HFFc6 (cell line): Measurements from ENCODE around the gene RANBP1. TPM values are rescaled to one million over a fixed set of nuclear protein-coding genes. Genes with fewer than 3 reads are reported as not detected.

ENCODE experiments used
- DNase-seq: peaks from one replicate; pipeline ENCODE4 v3.0.0-alpha.2; 2018
- H3K27ac Mint-ChIP-seq: 2 replicates; pipeline ENCODE4 v1.8.0; 2020; ENCODE audit warnings: mild to moderate bottlenecking, mixed read lengths
- H3K27me3 Mint-ChIP-seq: 2 replicates; pipeline ENCODE4 v1.8.0; 2021; ENCODE audit warnings: mild to moderate bottlenecking, moderate library complexity, mixed read lengths; ENCODE audit not compliant: insufficient read depth
- H3K36me3 Mint-ChIP-seq: 2 replicates; pipeline ENCODE4 v1.8.0; 2021; ENCODE audit warnings: low read depth, mixed read lengths
- H3K4me1 Mint-ChIP-seq: 2 replicates; pipeline ENCODE4 v1.8.0; 2020; ENCODE audit warnings: low read depth, mixed read lengths
- H3K4me3 Mint-ChIP-seq: 2 replicates; pipeline ENCODE4 v1.8.0; 2020; ENCODE audit warnings: mild to moderate bottlenecking, moderate library complexity, mixed read lengths
- H3K9me3 Mint-ChIP-seq: 2 replicates; pipeline ENCODE4 v1.8.0; 2020; ENCODE audit warnings: mild to moderate bottlenecking, mixed read lengths
- CTCF ChIP-seq: fragments of 200-600 bp; sonication (generic); IDR thresholded peaks from 2 replicates; pipeline ENCODE4 v1.5.0; 2021; ENCODE audit warnings: antibody characterized with exemption, mild to moderate bottlenecking
- total RNA-seq, 6 experiments: library from RNA; stranded (reverse); fragmentation: NEBNext Ultra II Directional; extraction: Animal tissue kit (Norgen Biotek cat#: 25700); gene quantifications; 2 replicates in 1 of 6; 3 replicates in 5 of 6; pipeline ENCODE4 v1.2.3, GENCODE V29; 2021

RANBP1 gene
- total RNA-seq, 6 experiments from 2014 or later, result 177 to 231 (median 226) TPM

DNA sequence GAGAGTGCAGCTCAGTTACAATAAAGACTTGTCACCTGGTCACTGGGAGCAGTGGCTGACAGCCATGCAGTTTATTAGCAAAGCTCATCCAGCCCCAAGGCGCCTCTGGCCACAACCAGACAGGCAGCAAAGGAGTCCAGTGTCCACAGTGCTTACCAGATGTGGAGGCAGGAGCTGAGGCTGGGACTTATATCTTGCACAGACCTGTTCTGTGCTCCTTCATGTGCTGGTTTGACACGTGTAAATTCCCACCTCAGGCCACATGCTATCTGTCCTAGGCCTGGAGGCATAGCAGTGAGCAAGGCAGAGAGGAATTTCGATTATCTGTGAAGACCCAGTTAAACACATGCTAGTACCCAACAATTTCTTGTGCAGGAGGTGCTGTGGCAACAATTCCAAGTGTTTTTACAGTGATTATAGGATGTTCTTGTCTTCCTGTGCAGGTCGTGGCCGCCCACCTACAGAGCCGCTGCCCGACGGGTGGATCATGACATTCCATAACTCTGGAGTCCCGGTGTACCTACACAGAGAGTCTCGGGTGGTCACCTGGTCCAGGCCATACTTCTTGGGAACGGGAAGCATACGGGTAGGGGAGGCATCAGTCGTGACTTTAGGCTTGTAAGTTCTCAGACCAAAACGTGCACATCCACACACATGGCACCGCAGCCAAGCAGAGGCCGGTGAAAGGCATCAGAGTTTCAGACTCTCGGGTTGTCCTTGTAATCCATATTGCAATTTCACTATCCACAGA lies 26.5 kb upstream of the RANBP1 start:
- Mint-ChIP-seq H3K4me1 (peaks cover 23% of the 10 kb centered on the region), H3K4me3 (no peak overlapping the region), H3K36me3 (peaks cover 61% of the 10 kb centered on the region), H3K27ac (peak overlapping the region; percentile 38), H3K9me3 (no peaks in the 10 kb centered on the region), H3K27me3 (no peaks in the 10 kb centered on the region; the same call in 1 of the 2 replicates)
- TF ChIP-seq CTCF, result no peak
- no peak for DNase-seq

- H3K9me3 Mint-ChIP-seq, result no peaks in the 10 kb centered on the region
- peaks cover 61% of the 10 kb centered on the region for H3K36me3 Mint-ChIP-seq
- peak; percentile 54 for DNase-seq
- no peaks in the 10 kb centered on the region; the same call in 1 of the 2 replicates for H3K27me3 Mint-ChIP-seq
- H3K4me1 Mint-ChIP-seq, result peaks cover 19% of the 10 kb centered on the region
- H3K4me3 Mint-ChIP-seq, result no peak overlapping the region
- H3K27ac Mint-ChIP-seq, result peak overlapping the region; percentile 59
- no peak for TF ChIP-seq CTCF
These were observed 25.8 kb upstream of the RANBP1 start for GRCh38 chr22:20089977-20090729.

DNA sequence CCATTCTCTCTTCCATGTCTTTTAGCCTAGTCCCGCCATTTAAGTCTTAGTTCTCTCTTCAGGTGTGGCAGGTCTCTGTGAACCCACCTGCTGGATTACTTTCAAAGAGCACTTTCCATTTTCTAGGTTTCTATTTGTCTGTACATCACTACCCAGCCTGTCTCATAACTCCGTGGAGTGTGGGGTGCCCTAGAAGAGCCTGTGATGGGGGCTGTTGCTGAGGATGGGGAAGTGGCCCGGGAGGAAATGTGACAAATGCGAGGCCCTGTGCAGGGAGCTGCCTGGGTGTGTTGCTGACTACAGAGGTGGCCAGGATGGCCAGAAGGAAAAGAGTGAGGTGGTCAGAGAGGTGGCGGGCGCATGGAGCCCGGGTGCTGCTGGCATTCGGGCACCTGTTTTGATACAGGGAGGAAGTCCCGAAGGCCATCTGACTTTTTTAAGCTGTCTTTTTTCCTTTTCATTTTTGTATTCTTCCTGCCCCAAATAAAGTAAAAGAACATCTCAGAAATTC lies 25.1 kb upstream of the RANBP1 start:
- Mint-ChIP-seq H3K9me3 (no peaks in the 10 kb centered on the region), H3K4me3 (no peak overlapping the region), H3K27ac (peak overlapping the region; percentile 59), H3K27me3 (no peaks in the 10 kb centered on the region; the same call in 1 of the 2 replicates), H3K4me1 (peaks cover 19% of the 10 kb centered on the region), H3K36me3 (peaks cover 64% of the 10 kb centered on the region)
- DNase-seq, result no peak
- TF ChIP-seq CTCF, result no peak

DNA sequence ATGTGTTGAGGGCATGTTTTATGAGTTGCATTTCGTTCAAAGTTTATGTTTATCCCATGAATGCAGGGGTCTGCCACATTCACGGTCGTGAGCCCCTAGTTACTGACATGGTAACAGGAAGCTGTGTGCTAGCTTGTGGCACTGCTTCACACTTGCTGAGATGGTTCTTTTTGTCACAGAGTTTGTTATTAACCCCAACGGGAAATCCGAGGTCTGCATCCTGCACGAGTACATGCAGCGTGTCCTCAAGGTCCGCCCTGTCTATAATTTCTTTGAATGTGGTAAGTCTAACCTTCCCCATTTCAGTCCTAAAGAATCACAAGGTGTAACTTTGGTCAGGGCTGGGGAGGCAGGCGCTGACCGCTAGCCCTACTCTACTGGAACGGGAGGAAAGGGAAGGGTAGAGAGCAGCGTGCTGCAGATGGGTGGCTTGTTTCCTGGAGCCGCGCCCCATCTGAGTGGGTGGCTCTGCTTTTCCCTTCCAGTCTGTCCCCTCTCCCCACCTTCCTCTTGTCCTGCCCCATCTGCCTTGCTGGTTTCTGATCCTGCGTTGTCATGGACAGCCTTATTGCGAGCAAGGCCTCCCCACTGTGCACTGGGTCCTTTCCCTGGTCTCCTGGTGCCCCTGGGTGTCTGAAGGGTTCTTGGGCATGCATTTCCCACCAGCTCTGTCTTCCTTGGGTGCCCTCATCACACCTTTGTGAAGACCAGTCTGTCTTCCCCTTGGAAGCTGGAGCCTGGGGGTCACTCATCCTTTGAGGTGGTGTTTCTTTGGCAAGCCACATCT lies 24.0 kb upstream of the RANBP1 start:
- Mint-ChIP-seq H3K4me1 (peaks cover 19% of the 10 kb centered on the region), H3K27ac (no peak overlapping the region; the same call in 1 of the 2 replicates), H3K27me3 (no peaks in the 10 kb centered on the region; the same call in 1 of the 2 replicates), H3K9me3 (no peaks in the 10 kb centered on the region), H3K4me3 (no peak overlapping the region), H3K36me3 (peaks cover 66% of the 10 kb centered on the region)
- no peak for DNase-seq
- no peak for TF ChIP-seq CTCF

GRCh38 chr22:20092477-20092854 lies 23.4 kb upstream of the RANBP1 start:
- H3K36me3 Mint-ChIP-seq, result peaks cover 65% of the 10 kb centered on the region
- H3K4me1 Mint-ChIP-seq, result peaks cover 19% of the 10 kb centered on the region
- H3K9me3 Mint-ChIP-seq, result no peaks in the 10 kb centered on the region
- DNase-seq, result no peak
- no peak overlapping the region for H3K4me3 Mint-ChIP-seq
- no peak for TF ChIP-seq CTCF
- no peaks in the 10 kb centered on the region; the same call in 1 of the 2 replicates for H3K27me3 Mint-ChIP-seq
- no peak overlapping the region; the same call in 1 of the 2 replicates for H3K27ac Mint-ChIP-seq
